ENCODE data around the gene LBHD2.

DNA sequence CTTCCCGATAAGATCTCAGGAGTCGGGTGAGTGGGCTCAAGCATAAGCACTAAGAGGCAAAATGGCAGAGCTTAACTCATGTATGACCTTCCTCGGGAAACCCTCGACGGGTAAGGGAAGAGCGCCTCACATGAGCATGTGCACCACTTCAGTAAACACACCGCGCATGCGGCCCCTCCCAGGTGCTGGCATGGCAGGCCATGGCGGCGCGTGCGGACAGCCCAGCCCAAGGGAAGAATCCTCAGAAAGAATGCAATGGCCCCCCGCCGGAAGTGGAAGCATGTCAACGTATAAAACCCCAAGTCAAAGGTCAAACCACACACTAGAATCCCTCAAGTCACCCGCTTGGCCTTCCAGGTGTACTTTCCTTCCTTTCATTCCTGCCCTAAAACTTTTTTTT is 32.6 kb downstream of the LBHD2 start:
- TF ChIP-seq, protein P1, sequence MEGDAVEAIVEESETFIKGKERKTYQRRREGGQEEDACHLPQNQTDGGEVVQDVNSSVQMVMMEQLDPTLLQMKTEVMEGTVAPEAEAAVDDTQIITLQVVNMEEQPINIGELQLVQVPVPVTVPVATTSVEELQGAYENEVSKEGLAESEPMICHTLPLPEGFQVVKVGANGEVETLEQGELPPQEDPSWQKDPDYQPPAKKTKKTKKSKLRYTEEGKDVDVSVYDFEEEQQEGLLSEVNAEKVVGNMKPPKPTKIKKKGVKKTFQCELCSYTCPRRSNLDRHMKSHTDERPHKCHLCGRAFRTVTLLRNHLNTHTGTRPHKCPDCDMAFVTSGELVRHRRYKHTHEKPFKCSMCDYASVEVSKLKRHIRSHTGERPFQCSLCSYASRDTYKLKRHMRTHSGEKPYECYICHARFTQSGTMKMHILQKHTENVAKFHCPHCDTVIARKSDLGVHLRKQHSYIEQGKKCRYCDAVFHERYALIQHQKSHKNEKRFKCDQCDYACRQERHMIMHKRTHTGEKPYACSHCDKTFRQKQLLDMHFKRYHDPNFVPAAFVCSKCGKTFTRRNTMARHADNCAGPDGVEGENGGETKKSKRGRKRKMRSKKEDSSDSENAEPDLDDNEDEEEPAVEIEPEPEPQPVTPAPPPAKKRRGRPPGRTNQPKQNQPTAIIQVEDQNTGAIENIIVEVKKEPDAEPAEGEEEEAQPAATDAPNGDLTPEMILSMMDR (IDR thresholded peaks at IDR 0.05; ENCODE audit: poor library complexity, severe bottlenecking) = no peak
- TF ChIP-seq TAF1 (IDR thresholded peaks at IDR 0.05; ENCODE audit: low read depth) (no peak), POLR2AphosphoS5 (IDR thresholded peaks at IDR 0.05) (no peak), EZH2 (IDR thresholded peaks at IDR 0.05; ENCODE audit: borderline replicate concordance, insufficient read depth, low read length, poor library complexity, severe bottlenecking) (no peak), EP300 (conservative IDR thresholded peaks at IDR 0.05; ENCODE audit: poor library complexity, severe bottlenecking) (no peak), RAD21 (conservative IDR thresholded peaks at IDR 0.05) (no peak)

Data from neural cell (in vitro differentiated cells).